ENCODE results near the gene C5. TPM values are rescaled to one million over a fixed set of nuclear protein-coding genes. Genes with fewer than 3 reads are reported as not detected.

The C5 gene
- total and polyA plus RNA-seq, 9 of the 15 experiments (the other 6 are each of a cell fraction or from before 2014, with no cell fraction given): 0.08 to 0.91 (median 0.42) TPM

GRCh38 chr9:121074370-121075250 lies 24.5 kb upstream of the C5 start, which contains the start of gene CNTRL (continued):
- TF ChIP-seq MAX (CRISPR knock-in tag; IDR thresholded peaks at IDR 0.05): peak; percentile 100
- TF ChIP-seq ZNF449 (CRISPR knock-in tag; IDR thresholded peaks at IDR 0.05): no peak
- TF ChIP-seq CHAMP1 (IDR thresholded peaks at IDR 0.05): peak; percentile 29; the same call in 1 of the 2 replicates
- no peak for TF ChIP-seq KAT2B (IDR thresholded peaks at IDR 0.05; ENCODE audit: low read depth, low read length)
- TF ChIP-seq SRSF9 (IDR thresholded peaks at IDR 0.05; ENCODE audit: borderline replicate concordance, low read depth, low read length): no peak
- no peak for TF ChIP-seq CREBBP (IDR thresholded peaks at IDR 0.05; ENCODE audit: low read depth, low read length)
- no peak for TF ChIP-seq FOS (IDR thresholded peaks at IDR 0.05; ENCODE audit: extremely low read depth, insufficient read length)
- TF ChIP-seq TBP (optimal IDR thresholded peaks at IDR 0.05; ENCODE audit: low read depth, low read length): peak; percentile 84
- TF ChIP-seq ZBTB34 (CRISPR knock-in tag; IDR thresholded peaks at IDR 0.05): no peak
- TF ChIP-seq TSC22D4 (tag; IDR thresholded peaks at IDR 0.05): no peak
- no peak for TF ChIP-seq MTF1 (CRISPR knock-in tag; IDR thresholded peaks at IDR 0.05; ENCODE audit: borderline replicate concordance)
- TF ChIP-seq JUNB (CRISPR knock-in tag; conservative IDR thresholded peaks at IDR 0.05): no peak
- TF ChIP-seq PTRF (tag; IDR thresholded peaks at IDR 0.05): no peak
- TF ChIP-seq ZBED1 (IDR thresholded peaks at IDR 0.05): no peak
- no peak for TF ChIP-seq SMAD2 (IDR thresholded peaks at IDR 0.05; ENCODE audit: low read depth, low read length)
- peak; percentile 48 for TF ChIP-seq CCNT2 (IDR thresholded peaks at IDR 0.05; ENCODE audit: borderline replicate concordance, extremely low read depth, insufficient read length, low read depth, low read length)
- TF ChIP-seq CTBP1 (IDR thresholded peaks at IDR 0.05; ENCODE audit: borderline replicate concordance): peak; percentile 98
- TF ChIP-seq MLLT1 (IDR thresholded peaks at IDR 0.05): no peak
- TF ChIP-seq RBM25 (IDR thresholded peaks at IDR 0.05; ENCODE audit: low read depth, low read length, severe bottlenecking): no peak
- no peak for TF ChIP-seq ZNF583 (CRISPR knock-in tag; IDR thresholded peaks at IDR 0.05)
- peak; percentile 53; the same call in 1 of the 2 replicates for TF ChIP-seq BCOR (IDR thresholded peaks at IDR 0.05)
